Neural crest cell (in vitro differentiated cells): ENCODE measurements around the gene KMT2E. TPM values are rescaled to one million over a fixed set of nuclear protein-coding genes. Genes with fewer than 3 reads are reported as not detected.
A peak's percentile ranks its signal among the peaks of the same experiment; 100 is the strongest.

Experiments
- DNase-seq: peaks from one replicate; pipeline ENCODE4 v3.0.0; 2021; ENCODE audit warnings: low read depth, mixed read lengths, low spot score
- H3K27ac Mint-ChIP-seq: one replicate; pipeline ENCODE4 v1.8.0; 2021; ENCODE audit warnings: mild to moderate bottlenecking, mixed read lengths; ENCODE audit not compliant: unreplicated experiment
- H3K27me3 Mint-ChIP-seq: 2 replicates; pipeline ENCODE4 v1.8.0; 2021; ENCODE audit warnings: low read depth, mild to moderate bottlenecking, mixed read lengths
- H3K36me3 Mint-ChIP-seq: 2 replicates; pipeline ENCODE4 v1.8.0; 2021; ENCODE audit warnings: low read depth, mild to moderate bottlenecking, mixed read lengths
- H3K4me1 Mint-ChIP-seq: 2 replicates; pipeline ENCODE4 v1.8.0; 2021; ENCODE audit warnings: mixed read lengths
- H3K4me3 Mint-ChIP-seq: one replicate; pipeline ENCODE4 v1.8.0; 2021; ENCODE audit warnings: mild to moderate bottlenecking, mixed read lengths
- H3K9me3 Mint-ChIP-seq: 2 replicates; pipeline ENCODE4 v1.8.0; 2021; ENCODE audit warnings: mixed read lengths
- long read RNA-seq: library from polyadenylated mRNA; unstranded; transcript quantifications from one replicate; pipeline ENCODE4 v2.0.0, GENCODE V29; 2020
- total RNA-seq: library from RNA; stranded (reverse); gene quantifications from 2 replicates; pipeline ENCODE4 v1.2.1, GENCODE V29; 2021
- TF ChIP-seq, protein P1 (sequence below): fragments of 200-600 bp; sonication (generic); conservative IDR thresholded peaks from 2 replicates; pipeline ENCODE4 v1.5.0; 2021; ENCODE audit warnings: antibody characterized with exemption, mild to moderate bottlenecking

KMT2E gene, protein sequence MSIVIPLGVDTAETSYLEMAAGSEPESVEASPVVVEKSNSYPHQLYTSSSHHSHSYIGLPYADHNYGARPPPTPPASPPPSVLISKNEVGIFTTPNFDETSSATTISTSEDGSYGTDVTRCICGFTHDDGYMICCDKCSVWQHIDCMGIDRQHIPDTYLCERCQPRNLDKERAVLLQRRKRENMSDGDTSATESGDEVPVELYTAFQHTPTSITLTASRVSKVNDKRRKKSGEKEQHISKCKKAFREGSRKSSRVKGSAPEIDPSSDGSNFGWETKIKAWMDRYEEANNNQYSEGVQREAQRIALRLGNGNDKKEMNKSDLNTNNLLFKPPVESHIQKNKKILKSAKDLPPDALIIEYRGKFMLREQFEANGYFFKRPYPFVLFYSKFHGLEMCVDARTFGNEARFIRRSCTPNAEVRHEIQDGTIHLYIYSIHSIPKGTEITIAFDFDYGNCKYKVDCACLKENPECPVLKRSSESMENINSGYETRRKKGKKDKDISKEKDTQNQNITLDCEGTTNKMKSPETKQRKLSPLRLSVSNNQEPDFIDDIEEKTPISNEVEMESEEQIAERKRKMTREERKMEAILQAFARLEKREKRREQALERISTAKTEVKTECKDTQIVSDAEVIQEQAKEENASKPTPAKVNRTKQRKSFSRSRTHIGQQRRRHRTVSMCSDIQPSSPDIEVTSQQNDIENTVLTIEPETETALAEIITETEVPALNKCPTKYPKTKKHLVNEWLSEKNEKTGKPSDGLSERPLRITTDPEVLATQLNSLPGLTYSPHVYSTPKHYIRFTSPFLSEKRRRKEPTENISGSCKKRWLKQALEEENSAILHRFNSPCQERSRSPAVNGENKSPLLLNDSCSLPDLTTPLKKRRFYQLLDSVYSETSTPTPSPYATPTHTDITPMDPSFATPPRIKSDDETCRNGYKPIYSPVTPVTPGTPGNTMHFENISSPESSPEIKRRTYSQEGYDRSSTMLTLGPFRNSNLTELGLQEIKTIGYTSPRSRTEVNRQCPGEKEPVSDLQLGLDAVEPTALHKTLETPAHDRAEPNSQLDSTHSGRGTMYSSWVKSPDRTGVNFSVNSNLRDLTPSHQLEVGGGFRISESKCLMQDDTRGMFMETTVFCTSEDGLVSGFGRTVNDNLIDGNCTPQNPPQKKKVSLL (N-terminal part only)
- 75.5 and 79.6 TPM in 2 replicates for total RNA-seq
- long read RNA-seq, transcript KMT2E-214 (7 exons, 1,133 nt) = major isoform, 8 of 147 reads
- long read RNA-seq, transcript KMT2E-207 (15 exons, 2,523 nt) = minor isoform, 5 of 147 reads
- long read RNA-seq, partial matches to known transcripts = 54 of 147 reads
- long read RNA-seq, other reads (novel, unspliced or antisense) = 80 of 147 reads

DNA sequence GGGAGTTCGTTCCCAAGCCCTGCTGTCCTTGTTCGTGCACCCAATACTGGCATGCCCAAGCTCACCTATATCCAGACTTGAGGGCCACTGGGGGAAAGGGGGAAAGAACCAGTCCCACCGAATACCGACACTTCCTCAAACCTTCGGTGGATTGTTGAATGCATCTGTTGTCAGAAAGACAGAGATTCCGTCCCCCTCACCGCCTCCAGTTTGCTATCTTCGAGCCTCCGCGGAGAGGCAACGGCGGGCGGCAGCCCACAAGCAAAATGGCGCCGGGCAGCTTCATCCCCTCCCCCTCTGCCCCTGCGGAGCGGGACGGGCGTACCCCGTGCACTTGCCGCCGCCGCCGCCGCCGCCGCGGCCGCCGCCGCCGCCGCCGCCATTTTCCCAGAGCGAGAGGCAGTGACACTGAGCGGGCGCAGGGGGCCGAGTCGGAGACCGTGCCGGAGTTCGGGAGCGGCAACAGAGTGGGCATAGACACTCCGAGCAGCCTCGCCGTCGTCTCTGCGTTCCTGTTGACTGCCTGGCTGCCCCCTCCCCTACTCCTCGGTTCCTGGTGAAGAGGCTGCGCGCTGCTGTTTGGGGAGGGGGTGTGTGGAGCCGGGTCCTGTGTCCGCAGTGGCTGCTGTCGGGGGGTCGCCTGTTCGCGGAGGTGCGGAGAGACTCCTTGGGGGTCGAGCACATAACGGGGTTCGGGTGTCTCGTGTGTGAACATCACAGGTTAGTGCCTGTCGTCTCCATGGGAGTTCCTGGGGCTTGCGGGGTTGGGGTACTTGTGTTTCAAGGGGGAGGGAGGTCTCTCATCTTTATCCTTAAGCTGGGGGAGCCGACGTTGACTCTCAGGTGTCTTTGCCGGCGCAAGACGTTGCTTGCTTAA, at the start of gene KMT2E:
Gene KMT2E (plus strand): TSS at position 390 of the 877 bp plus-strand sequence. CDS start 26,748 bp downstream, outside the sequence.
- H3K27me3 Mint-ChIP-seq = peaks cover 13% of the 10 kb centered on the region
- peak within 1 kb of the TSS; percentile 100 for H3K4me3 Mint-ChIP-seq
- no peaks in the 10 kb centered on the region for H3K9me3 Mint-ChIP-seq
- peaks cover 9% of the 10 kb centered on the region for H3K36me3 Mint-ChIP-seq
- H3K27ac Mint-ChIP-seq = peak within 1 kb of the TSS; percentile 100
- peaks cover 59% of the 10 kb centered on the region for H3K4me1 Mint-ChIP-seq
- TF ChIP-seq, protein P1, sequence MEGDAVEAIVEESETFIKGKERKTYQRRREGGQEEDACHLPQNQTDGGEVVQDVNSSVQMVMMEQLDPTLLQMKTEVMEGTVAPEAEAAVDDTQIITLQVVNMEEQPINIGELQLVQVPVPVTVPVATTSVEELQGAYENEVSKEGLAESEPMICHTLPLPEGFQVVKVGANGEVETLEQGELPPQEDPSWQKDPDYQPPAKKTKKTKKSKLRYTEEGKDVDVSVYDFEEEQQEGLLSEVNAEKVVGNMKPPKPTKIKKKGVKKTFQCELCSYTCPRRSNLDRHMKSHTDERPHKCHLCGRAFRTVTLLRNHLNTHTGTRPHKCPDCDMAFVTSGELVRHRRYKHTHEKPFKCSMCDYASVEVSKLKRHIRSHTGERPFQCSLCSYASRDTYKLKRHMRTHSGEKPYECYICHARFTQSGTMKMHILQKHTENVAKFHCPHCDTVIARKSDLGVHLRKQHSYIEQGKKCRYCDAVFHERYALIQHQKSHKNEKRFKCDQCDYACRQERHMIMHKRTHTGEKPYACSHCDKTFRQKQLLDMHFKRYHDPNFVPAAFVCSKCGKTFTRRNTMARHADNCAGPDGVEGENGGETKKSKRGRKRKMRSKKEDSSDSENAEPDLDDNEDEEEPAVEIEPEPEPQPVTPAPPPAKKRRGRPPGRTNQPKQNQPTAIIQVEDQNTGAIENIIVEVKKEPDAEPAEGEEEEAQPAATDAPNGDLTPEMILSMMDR = peak; percentile 23
- peak; percentile 90 for DNase-seq

DNA sequence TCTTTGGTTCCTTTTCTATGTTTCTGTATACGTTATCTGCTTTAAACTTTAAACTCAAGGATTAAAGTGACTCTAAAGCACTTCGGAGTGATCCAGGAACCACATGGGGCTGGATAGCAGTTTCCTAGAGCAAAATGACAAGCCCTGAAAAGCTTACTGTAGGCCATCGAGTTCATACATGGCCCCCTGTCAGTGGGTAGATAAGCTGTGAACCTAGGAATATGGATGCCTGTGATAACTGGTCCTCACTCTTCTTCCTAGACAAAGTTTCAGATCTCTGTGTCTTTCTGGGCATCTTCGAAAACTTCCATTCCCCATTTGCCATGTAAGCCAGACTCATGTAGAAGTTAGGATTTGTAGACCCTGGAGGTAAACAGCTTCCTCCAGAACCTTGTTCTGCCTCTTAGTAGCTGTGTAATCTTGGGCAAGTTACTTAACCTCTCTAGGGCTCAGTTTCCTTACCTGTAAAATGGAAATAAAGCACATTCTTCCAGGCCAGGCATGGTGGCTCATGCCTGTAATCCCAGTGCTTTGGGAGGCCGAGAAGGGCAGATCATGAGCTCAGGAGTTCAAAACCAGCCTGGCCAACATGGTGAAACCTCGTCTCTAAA, 49.3 kb upstream of the KMT2E start:
- no peak for DNase-seq
- Mint-ChIP-seq H3K4me3 (no peak overlapping the region), H3K27ac (no peak overlapping the region), H3K9me3 (peaks cover 4% of the 10 kb centered on the region), H3K27me3 (no peaks in the 10 kb centered on the region), H3K4me1 (no peaks in the 10 kb centered on the region), H3K36me3 (peaks cover 4% of the 10 kb centered on the region)
- TF ChIP-seq, protein P1 = no peak

DNA sequence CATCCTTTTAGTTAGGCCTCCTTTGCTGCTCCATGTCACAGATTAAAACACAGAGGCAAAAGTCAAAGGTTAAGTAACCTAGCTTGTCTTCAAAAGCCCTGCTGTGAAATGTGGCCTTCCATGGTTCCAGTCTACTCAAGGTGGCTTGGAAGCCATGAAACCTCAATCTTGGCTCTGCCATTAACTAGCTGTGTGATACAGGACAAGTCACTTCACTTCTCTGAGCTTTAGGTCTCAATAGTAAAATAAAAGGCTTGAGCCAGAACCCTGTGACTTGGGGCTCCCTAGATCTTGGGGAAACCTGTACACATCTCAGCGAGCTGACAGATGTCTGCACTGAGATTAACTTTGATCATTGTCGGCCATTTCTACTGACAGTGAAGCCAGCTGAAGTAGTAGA, 48.0 kb upstream of the KMT2E start:
- H3K27ac Mint-ChIP-seq = no peak overlapping the region

DNA sequence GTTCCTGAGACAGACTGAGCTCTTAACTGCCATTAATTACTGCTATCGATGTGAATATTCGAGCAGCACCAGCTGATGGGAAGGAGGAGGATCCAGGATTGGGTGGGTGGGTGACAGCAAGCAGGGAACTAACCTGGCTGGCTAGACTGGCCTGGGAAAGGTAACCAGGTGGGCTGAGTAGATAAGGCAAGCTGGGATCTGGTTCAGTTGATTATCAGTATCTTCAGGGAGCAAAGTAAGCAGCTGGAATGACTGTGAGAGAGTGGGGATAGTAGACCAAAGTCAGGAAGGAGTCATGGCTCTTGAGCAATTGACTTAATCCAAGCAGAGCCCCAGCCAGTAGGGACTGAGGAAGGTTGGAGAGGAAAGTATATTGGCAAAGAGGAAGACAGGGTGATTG, 46.9 kb upstream of the KMT2E start:
- no peak overlapping the region for H3K27ac Mint-ChIP-seq
- no peaks in the 10 kb centered on the region for H3K27me3 Mint-ChIP-seq
- H3K4me3 Mint-ChIP-seq = no peak overlapping the region
- no peak for DNase-seq
- peaks cover 4% of the 10 kb centered on the region for H3K9me3 Mint-ChIP-seq
- TF ChIP-seq, protein P1 = no peak
- H3K36me3 Mint-ChIP-seq = peaks cover 4% of the 10 kb centered on the region
- peaks cover 10% of the 10 kb centered on the region for H3K4me1 Mint-ChIP-seq

More for the DNA sequence above, 48.0 kb upstream of the KMT2E start:
- Mint-ChIP-seq H3K4me1 (no peaks in the 10 kb centered on the region), H3K27me3 (no peaks in the 10 kb centered on the region), H3K9me3 (peaks cover 4% of the 10 kb centered on the region), H3K4me3 (no peak overlapping the region), H3K36me3 (peaks cover 4% of the 10 kb centered on the region)
- TF ChIP-seq, protein P1 = no peak
- DNase-seq = no peak
